PC-9 (cell line): ENCODE data around the gene TBCE. TPM values are rescaled to one million over a fixed set of nuclear protein-coding genes. Genes with fewer than 3 reads are reported as not detected.

Source experiments
- BruUV-seq: library from RNA; stranded (reverse); fragments of 400-500 nt; replicated peaks from 2 replicates; lab custom pipeline; 2021; lab: Mats Ljungman, UMichigan
- CTCF ChIA-PET: fragments of 300-600 bp; sonication (Branson Sonifier 250); formaldehyde crosslinking; loops from one replicate; lab custom pipeline; 2022; ENCODE audit warnings: antibody characterized with exemption; lab: Charles Lee
- POLR2A ChIA-PET: fragments of 300-600 bp; sonication (Branson Sonifier 250); formaldehyde crosslinking; loops from one replicate; lab custom pipeline; 2022; ENCODE audit warnings: antibody characterized with exemption; ENCODE audit not compliant: unreplicated experiment; lab: Charles Lee
- DNase-seq, 2 experiments: peaks; one replicate each; pipeline versions ENCODE4 v3.0.0 to v3.0.0-alpha.2; 2015 to 2022; ENCODE audit warnings: mixed read lengths in 1 of 2
- H2AFZ ChIP-seq: fragments of 200-600 bp; sonication (generic); 2 replicates; pipeline ENCODE4 v1.8.1; 2017; ENCODE audit warnings: antibody characterized with exemption
- H3F3A ChIP-seq: fragments of 200-600 bp; sonication (generic); 2 replicates; pipeline ENCODE4 v1.8.1; 2017; ENCODE audit warnings: antibody characterized with exemption, mild to moderate bottlenecking, low read depth; ENCODE audit not compliant: insufficient read depth
- H3K27ac ChIP-seq: fragments of 200-600 bp; sonication (generic); 2 replicates; pipeline ENCODE4 v1.6.1; 2016; ENCODE audit warnings: mixed run types
- H3K27me3 ChIP-seq: fragments of 200-600 bp; sonication (generic); 2 replicates; pipeline ENCODE4 v1.6.1; 2016; ENCODE audit warnings: low read depth, mixed run types; ENCODE audit not compliant: insufficient read depth
- H3K36me3 ChIP-seq: fragments of 200-600 bp; sonication (generic); 2 replicates; pipeline ENCODE4 v1.6.1; 2016; ENCODE audit warnings: low read depth, mixed run types
- H3K4me1 ChIP-seq: fragments of 200-600 bp; sonication (generic); replicated peaks from 2 replicates; pipeline ENCODE4 v1.6.1; 2016; ENCODE audit warnings: mixed run types; ENCODE audit not compliant: insufficient read depth
- H3K4me2 ChIP-seq: fragments of 200-600 bp; sonication (generic); 2 replicates; pipeline ENCODE4 v1.6.1; 2017; ENCODE audit warnings: mixed run types
- H3K4me3 ChIP-seq: fragments of 200-600 bp; sonication (generic); 2 replicates; pipeline ENCODE4 v1.6.1; 2016; ENCODE audit warnings: mixed run types
- H3K79me2 ChIP-seq: fragments of 200-600 bp; sonication (generic); 2 replicates; pipeline ENCODE4 v1.6.1; 2017; ENCODE audit warnings: low read depth, mixed run types
- H3K9me2 ChIP-seq: fragments of 200-600 bp; sonication (generic); 2 replicates; pipeline ENCODE4 v1.8.1; 2017; ENCODE audit warnings: mild to moderate bottlenecking; ENCODE audit not compliant: insufficient read depth
- H3K9me3 ChIP-seq: fragments of 200-600 bp; sonication (generic); 2 replicates; pipeline ENCODE4 v1.8.1; 2016; ENCODE audit warnings: low read depth; ENCODE audit not compliant: insufficient read depth
- H4K20me1 ChIP-seq: fragments of 200-600 bp; sonication (generic); 2 replicates; pipeline ENCODE4 v1.8.1; 2017; ENCODE audit not compliant: insufficient read depth
- CTCF ChIP-seq: fragments of 200-600 bp; sonication (generic); conservative IDR thresholded peaks from 2 replicates; pipeline ENCODE4 v1.6.1; 2017; ENCODE audit warnings: mixed run types, antibody characterized with exemption, mild to moderate bottlenecking, moderate library complexity
- EZH2 ChIP-seq: fragments of 200-600 bp; sonication (generic); IDR thresholded peaks from 2 replicates; pipeline ENCODE4 v1.8.0; 2017; ENCODE audit warnings: antibody characterized with exemption, low read depth
- intact Hi-C: fragments of 100-400 bp; cut with micrococcal nuclease; formaldehyde crosslinking; loops from one replicate; pipeline ENCODE4 v1.10.0; 2022; ENCODE audit not compliant: unreplicated experiment
- total RNA-seq: library from RNA; stranded (reverse); gene quantifications from 2 replicates; pipeline ENCODE4 v1.2.3, GENCODE V29; 2021

The TBCE gene
- total RNA-seq, 1 experiment from 2014 or later: 18.9 TPM

- Histone ChIP-seq H3K4me3 (peak overlapping the region; percentile 65), H3K79me2 (peaks cover 86% of the 10 kb centered on the region), H3K9me2 (peaks cover 5% of the 10 kb centered on the region; the same call in 1 of the 2 replicates), H2AFZ (no peak overlapping the region), H3K4me1 (peaks cover 21% of the 10 kb centered on the region), H3K27me3 (no peaks in the 10 kb centered on the region), H4K20me1 (peaks cover 10% of the 10 kb centered on the region; the same call in 1 of the 2 replicates), H3K27ac (peak overlapping the region; percentile 79), H3K36me3 (peaks cover 22% of the 10 kb centered on the region), H3F3A (peaks cover 16% of the 10 kb centered on the region), H3K9me3 (no peaks in the 10 kb centered on the region), H3K4me2 (peak overlapping the region; percentile 83)
- BruUV-seq: no TSS peak
- DNase-seq: peak in 1 of 2 experiments; percentile 39
- TF ChIP-seq CTCF: no peak
- ChIA-PET POLR2A (no interaction called here), CTCF (no interaction called here)
- intact Hi-C loops: no loop called here
These were observed 35.8 kb upstream of the TBCE start for GRCh38 chr1:235331401-235331800.

GRCh38 chr1:235336903-235337302 lies 30.3 kb upstream of the TBCE start:
- no peak overlapping the region for H3K27ac ChIP-seq
- H3K79me2 ChIP-seq: peaks cover 42% of the 10 kb centered on the region
- H3K9me2 ChIP-seq: peaks cover 5% of the 10 kb centered on the region; the same call in 1 of the 2 replicates
- H3K4me3 ChIP-seq: no peak overlapping the region
- H2AFZ ChIP-seq: no peak overlapping the region
- peaks cover 34% of the 10 kb centered on the region for H3K36me3 ChIP-seq
- intact Hi-C loops: no loop called here
- no TSS peak for BruUV-seq
- H3K4me1 ChIP-seq: peaks cover 7% of the 10 kb centered on the region
- H3K4me2 ChIP-seq: no peak overlapping the region
- H3K9me3 ChIP-seq: no peaks in the 10 kb centered on the region
- POLR2A ChIA-PET: no interaction called here
- H3K27me3 ChIP-seq: no peaks in the 10 kb centered on the region
- no peak for DNase-seq
- peaks cover 3% of the 10 kb centered on the region; the same call in 1 of the 2 replicates for H3F3A ChIP-seq
- H4K20me1 ChIP-seq: peaks cover 6% of the 10 kb centered on the region; the same call in 1 of the 2 replicates
- no peak for TF ChIP-seq CTCF
- no peak for TF ChIP-seq EZH2
- CTCF ChIA-PET: no interaction called here

- BruUV-seq: no TSS peak
- Histone ChIP-seq H4K20me1 (no peaks in the 10 kb centered on the region), H3K79me2 (peaks cover 13% of the 10 kb centered on the region), H3F3A (peaks cover 3% of the 10 kb centered on the region; the same call in 1 of the 2 replicates), H2AFZ (no peak overlapping the region), H3K9me3 (no peaks in the 10 kb centered on the region), H3K27ac (no peak overlapping the region), H3K9me2 (no peaks in the 10 kb centered on the region), H3K4me2 (no peak overlapping the region), H3K27me3 (no peaks in the 10 kb centered on the region), H3K4me1 (no peaks in the 10 kb centered on the region), H3K4me3 (no peak overlapping the region), H3K36me3 (peaks cover 41% of the 10 kb centered on the region)
- CTCF ChIA-PET: no interaction called here
- POLR2A ChIA-PET: no interaction called here
- intact Hi-C loops: no loop called here
- DNase-seq: no peak
- TF ChIP-seq EZH2 (no peak), CTCF (no peak)
These were observed 27.5 kb upstream of the TBCE start for GRCh38 chr1:235339746-235340145.
